ENCODE measurements around the gene BICDL2.

The BICDL2 gene

GRCh38 chr16:3046641-3047386 lies 10.1 kb upstream of the BICDL2 start:
- Mint-ChIP-seq H3K4me3 (peak overlapping the region; percentile 82), H3K27me3 (ENCODE audit: low read depth) (peaks cover 23% of the 10 kb centered on the region), H3K9me3 (no peaks in the 10 kb centered on the region), H3K27ac (peak overlapping the region; percentile 87), H3K4me1 (ENCODE audit: low read depth) (peaks cover 43% of the 10 kb centered on the region), H3K36me3 (ENCODE audit: low read depth) (peaks cover 28% of the 10 kb centered on the region)

GRCh38 chr16:3045758-3046640 lies 9.3 kb upstream of the BICDL2 start, which contains the start of gene MMP25:
TSS of gene MMP25 (plus strand) at chr16:3046561. CDS start at chr16:3046918, 357 bp downstream.
- Mint-ChIP-seq H3K36me3 (ENCODE audit: low read depth) (peaks cover 22% of the 10 kb centered on the region), H3K27ac (peak within 1 kb of the TSS; percentile 87), H3K4me1 (ENCODE audit: low read depth) (peaks cover 36% of the 10 kb centered on the region), H3K4me3 (peak within 1 kb of the TSS; percentile 83), H3K27me3 (ENCODE audit: low read depth) (peaks cover 28% of the 10 kb centered on the region), H3K9me3 (no peaks in the 10 kb centered on the region)

GRCh38 chr16:3044708-3045107 lies 8.0 kb upstream of the BICDL2 start:
- peaks cover 13% of the 10 kb centered on the region for H3K36me3 Mint-ChIP-seq (ENCODE audit: low read depth)
- H3K27me3 Mint-ChIP-seq (ENCODE audit: low read depth), result peaks cover 40% of the 10 kb centered on the region
- H3K27ac Mint-ChIP-seq, result peak overlapping the region; percentile 86
- H3K9me3 Mint-ChIP-seq, result no peaks in the 10 kb centered on the region
- peak overlapping the region; percentile 83 for H3K4me3 Mint-ChIP-seq
- H3K4me1 Mint-ChIP-seq (ENCODE audit: low read depth), result peaks cover 26% of the 10 kb centered on the region

GRCh38 chr16:3042376-3042775 lies 5.6 kb upstream of the BICDL2 start:
- peaks cover 9% of the 10 kb centered on the region for H3K36me3 Mint-ChIP-seq (ENCODE audit: low read depth)
- H3K9me3 Mint-ChIP-seq, result no peaks in the 10 kb centered on the region
- H3K27me3 Mint-ChIP-seq (ENCODE audit: low read depth), result peaks cover 56% of the 10 kb centered on the region
- no peak overlapping the region for H3K4me3 Mint-ChIP-seq
- H3K4me1 Mint-ChIP-seq (ENCODE audit: low read depth), result peaks cover 12% of the 10 kb centered on the region
- no peak overlapping the region for H3K27ac Mint-ChIP-seq

GRCh38 chr16:3038896-3039295 lies 2.2 kb upstream of the BICDL2 start:
- Mint-ChIP-seq H3K4me1 (ENCODE audit: low read depth) (peaks cover 8% of the 10 kb centered on the region), H3K9me3 (no peaks in the 10 kb centered on the region), H3K27me3 (ENCODE audit: low read depth) (peaks cover 66% of the 10 kb centered on the region), H3K27ac (no peak overlapping the region), H3K4me3 (no peak overlapping the region), H3K36me3 (ENCODE audit: low read depth) (peaks cover 2% of the 10 kb centered on the region)

DNA sequence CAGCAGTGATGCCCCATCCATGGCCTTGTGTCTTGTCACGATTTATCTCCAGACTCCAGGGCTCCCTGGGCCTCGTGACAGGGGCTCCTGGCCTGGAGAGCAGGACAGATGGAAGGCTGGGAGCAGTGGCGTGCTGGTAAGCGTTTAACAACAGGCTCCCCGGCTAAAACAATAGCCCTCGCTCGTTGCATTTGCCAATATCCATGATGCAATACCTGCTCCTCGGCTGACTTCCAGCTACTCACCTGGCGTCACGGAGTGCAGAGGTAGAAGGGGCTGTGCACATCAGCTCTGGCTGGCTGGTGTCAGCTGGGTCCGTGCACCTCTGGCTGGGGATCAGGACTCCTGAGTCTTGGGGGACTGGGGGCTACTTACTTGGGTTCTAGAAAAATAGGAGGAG lies 1.5 kb upstream of the BICDL2 start:
- no peaks in the 10 kb centered on the region for H3K9me3 Mint-ChIP-seq
- H3K27me3 Mint-ChIP-seq (ENCODE audit: low read depth), result peaks cover 70% of the 10 kb centered on the region
- no peak overlapping the region for H3K4me3 Mint-ChIP-seq
- peaks cover 2% of the 10 kb centered on the region for H3K36me3 Mint-ChIP-seq (ENCODE audit: low read depth)
- H3K27ac Mint-ChIP-seq, result no peak overlapping the region
- peaks cover 9% of the 10 kb centered on the region for H3K4me1 Mint-ChIP-seq (ENCODE audit: low read depth)

DNA sequence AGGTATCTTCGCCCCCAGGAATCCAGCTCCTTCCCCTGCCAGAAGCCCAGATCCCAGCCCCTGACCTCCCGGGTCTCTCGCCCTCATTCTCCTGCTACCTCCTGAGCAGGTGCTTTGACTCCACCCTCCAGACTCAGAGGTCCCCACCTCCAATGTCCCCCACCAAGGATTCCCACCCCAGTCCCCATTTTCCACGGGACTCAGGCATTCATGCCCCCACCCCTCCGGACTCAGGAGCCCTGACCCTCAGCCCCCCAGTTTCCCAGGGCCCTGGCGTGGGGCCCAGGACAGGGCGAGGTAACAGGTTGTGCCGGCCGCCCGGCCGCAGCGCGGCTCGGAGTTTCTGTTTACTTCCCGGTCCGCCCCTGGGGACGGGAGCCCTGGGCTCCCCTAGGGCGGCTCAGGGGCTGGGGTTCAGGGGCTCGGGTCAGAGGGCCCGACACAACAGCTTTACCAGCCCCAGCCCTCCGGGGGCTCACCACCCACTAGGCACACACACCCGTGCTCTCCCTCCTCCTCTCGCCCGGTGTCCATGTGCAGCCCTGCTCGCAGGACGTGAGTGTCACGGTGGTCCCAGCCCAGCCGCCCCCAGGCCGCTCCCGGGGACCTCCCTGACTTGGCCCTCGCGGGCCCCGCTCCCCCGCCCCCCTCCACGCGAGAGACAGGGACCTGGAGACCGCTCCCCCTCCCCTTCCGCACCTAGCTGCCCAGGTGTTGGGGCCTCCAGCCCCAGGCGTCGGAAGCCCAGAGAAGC lies 595 bp downstream of the BICDL2 start:
- H3K9me3 Mint-ChIP-seq, result no peaks in the 10 kb centered on the region
- H3K4me3 Mint-ChIP-seq, result no peak overlapping the region
- peaks cover 85% of the 10 kb centered on the region for H3K27me3 Mint-ChIP-seq (ENCODE audit: low read depth)
- peaks cover 2% of the 10 kb centered on the region for H3K36me3 Mint-ChIP-seq (ENCODE audit: low read depth)
- peaks cover 15% of the 10 kb centered on the region for H3K4me1 Mint-ChIP-seq (ENCODE audit: low read depth)
- H3K27ac Mint-ChIP-seq, result no peak overlapping the region

- Mint-ChIP-seq H3K4me1 (ENCODE audit: low read depth) (peaks cover 15% of the 10 kb centered on the region), H3K27ac (no peak overlapping the region), H3K9me3 (no peaks in the 10 kb centered on the region), H3K36me3 (ENCODE audit: low read depth) (peaks cover 2% of the 10 kb centered on the region), H3K4me3 (no peak overlapping the region), H3K27me3 (ENCODE audit: low read depth) (peaks cover 78% of the 10 kb centered on the region)
Measured at GRCh38 chr16:3035289-3035971, 1.3 kb downstream of the BICDL2 start.

DNA sequence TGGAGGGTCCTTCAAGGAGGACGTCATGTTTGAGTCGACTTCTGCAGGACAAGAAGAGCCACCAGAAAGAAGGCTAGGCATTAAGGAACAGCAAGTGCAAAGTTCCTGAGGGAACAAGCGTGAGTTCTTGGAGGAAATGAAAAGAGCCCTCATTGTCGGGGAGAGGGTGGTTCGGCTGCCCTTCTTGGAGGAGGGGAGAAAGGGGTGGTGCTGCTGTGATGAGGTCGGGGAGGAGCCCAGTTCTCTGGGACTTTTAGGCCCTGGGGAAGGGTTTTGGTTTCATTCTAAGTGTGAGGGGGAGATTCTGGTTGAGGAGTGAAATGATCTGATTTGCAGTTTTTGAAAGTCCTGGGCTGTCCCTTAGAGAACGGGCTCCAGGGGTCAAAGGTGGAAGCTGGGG lies 4.1 kb downstream of the BICDL2 start:
- Mint-ChIP-seq H3K9me3 (no peaks in the 10 kb centered on the region), H3K36me3 (ENCODE audit: low read depth) (no peaks in the 10 kb centered on the region), H3K27me3 (ENCODE audit: low read depth) (peaks cover 53% of the 10 kb centered on the region), H3K4me1 (ENCODE audit: low read depth) (peaks cover 29% of the 10 kb centered on the region), H3K4me3 (no peak overlapping the region), H3K27ac (peak overlapping the region; percentile 28)

DNA sequence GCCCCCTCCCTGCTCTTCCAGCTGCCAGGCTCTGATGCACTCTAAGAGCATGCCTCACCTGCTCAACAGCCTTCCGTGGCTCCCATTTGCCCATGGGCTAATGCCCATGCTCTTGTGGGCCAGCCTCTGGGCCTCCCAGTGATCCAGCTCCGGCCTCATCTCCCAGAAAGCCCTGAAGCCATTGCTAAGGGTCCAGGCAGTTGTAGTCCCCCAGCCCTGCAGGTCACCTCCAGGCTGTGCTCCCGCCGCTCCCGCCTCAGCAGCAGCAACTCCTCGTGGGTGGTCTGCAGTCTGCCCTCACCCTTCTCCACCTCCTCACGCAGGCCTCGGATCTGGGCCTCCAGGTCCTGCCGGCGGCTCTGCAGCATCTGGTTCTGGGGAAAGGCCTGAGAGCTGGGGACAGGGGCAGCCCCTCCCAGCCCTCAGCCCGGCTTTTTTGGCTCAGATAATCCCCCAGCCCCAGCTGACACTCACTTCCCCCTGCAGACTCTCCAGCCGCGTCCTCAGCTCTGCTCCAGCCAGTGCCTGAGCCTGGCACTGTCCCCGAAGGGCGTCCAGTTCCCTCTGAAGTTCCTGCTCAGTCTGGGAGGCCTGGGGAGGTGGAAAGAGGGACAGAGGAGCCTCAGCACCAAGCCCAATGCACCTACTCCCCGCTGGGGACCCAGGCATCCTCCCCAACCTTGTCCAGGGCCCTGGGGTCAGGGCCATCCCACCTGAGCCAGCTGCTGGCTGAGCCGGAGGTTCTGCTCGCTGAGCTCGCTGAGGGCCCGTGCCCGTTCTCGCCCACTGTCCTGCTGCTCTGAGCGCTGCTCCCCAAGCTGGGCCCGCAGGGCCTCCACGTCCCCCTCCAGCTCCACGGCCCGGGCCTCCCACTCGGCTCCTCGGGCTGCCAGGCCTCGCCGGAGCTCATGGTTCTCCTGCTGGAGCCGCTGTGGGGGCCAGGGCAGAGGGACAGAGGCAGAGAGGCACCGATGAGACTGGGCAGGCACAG lies 6.2 kb downstream of the BICDL2 start:
- peaks cover 26% of the 10 kb centered on the region for H3K4me1 Mint-ChIP-seq (ENCODE audit: low read depth)

DNA sequence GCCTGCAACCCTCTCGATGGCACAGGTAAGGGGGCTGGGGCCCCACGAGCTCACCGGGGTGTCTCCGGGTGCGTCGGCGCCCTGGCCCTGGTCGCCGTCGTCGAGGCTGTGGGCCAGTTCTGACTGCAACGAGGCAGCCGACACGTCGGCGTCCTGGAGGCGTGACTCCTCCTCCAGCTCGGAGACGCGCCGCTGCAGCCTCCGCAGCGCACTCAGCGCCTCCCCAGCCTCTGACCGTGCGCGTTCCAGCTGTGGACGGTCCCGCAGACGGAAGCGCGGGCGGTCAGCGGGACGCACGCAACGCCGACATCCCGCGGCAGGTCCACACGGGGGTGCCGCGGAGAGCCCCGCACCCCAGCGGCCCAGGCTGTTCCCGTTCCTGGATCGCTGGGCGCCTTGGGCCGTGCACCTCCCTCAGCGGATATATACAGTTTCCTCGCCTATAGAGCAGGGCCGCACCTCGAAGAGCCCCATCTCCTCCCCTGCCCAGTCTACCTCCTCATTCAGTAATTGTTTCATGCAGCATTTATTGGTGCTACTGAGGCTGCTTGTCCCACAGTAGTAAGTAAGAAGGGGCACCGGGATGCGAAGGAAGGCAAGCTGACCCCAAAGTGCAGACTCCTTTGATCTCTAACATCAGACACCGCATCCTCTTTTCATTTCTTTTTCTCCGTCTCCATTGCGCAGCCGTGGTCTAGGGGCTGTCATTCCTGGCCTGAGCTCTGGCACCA lies 7.1 kb downstream of the BICDL2 start:
- peaks cover 30% of the 10 kb centered on the region for H3K27me3 Mint-ChIP-seq (ENCODE audit: low read depth)
- H3K4me3 Mint-ChIP-seq, result peak overlapping the region; percentile 82
- H3K9me3 Mint-ChIP-seq, result no peaks in the 10 kb centered on the region
- H3K4me1 Mint-ChIP-seq (ENCODE audit: low read depth), result peaks cover 26% of the 10 kb centered on the region
- H3K36me3 Mint-ChIP-seq (ENCODE audit: low read depth), result peaks cover 2% of the 10 kb centered on the region
- peak overlapping the region; percentile 89 for H3K27ac Mint-ChIP-seq

More for the DNA sequence above, 6.2 kb downstream of the BICDL2 start:
- Mint-ChIP-seq H3K4me3 (peak overlapping the region; percentile 82), H3K9me3 (no peaks in the 10 kb centered on the region), H3K27ac (peak overlapping the region; percentile 89), H3K36me3 (ENCODE audit: low read depth) (peaks cover 2% of the 10 kb centered on the region), H3K27me3 (ENCODE audit: low read depth) (peaks cover 39% of the 10 kb centered on the region)

GRCh38 chr16:3028716-3029319 lies 7.9 kb downstream of the BICDL2 start:
- peaks cover 4% of the 10 kb centered on the region for H3K36me3 Mint-ChIP-seq (ENCODE audit: low read depth)
- no peaks in the 10 kb centered on the region for H3K9me3 Mint-ChIP-seq
- H3K4me1 Mint-ChIP-seq (ENCODE audit: low read depth), result peaks cover 27% of the 10 kb centered on the region
- peaks cover 23% of the 10 kb centered on the region for H3K27me3 Mint-ChIP-seq (ENCODE audit: low read depth)
- H3K27ac Mint-ChIP-seq, result no peak overlapping the region
- peak overlapping the region; percentile 82 for H3K4me3 Mint-ChIP-seq

Data from T-helper 1 cell treated with Interleukin-12 subunit alpha and Interleukin-12 subunit beta and Interleukin-4 antibody, amounts not matched to agents 30 μg/mL and 1 μg/mL, for 36 hours (primary cell).